ENCODE measurements around the gene BCL3. TPM values are rescaled to one million over a fixed set of nuclear protein-coding genes. Genes with fewer than 3 reads are reported as not detected.
A peak's percentile ranks its signal among the peaks of the same experiment; 100 is the strongest.

Gene BCL3
- total RNA-seq, 4 donors from 2014 or later, result 7.2 to 15.7 (median 8.5) TPM

GRCh38 chr19:44789943-44790483 lies 41.5 kb downstream of the BCL3 start:
- DNase-seq (no peak), ATAC-seq (no peak)
- H3K9me3 ChIP-seq, result no peaks in the 10 kb centered on the region
- intact Hi-C loops (cut with DNase I; ENCODE audit: low total_unique reads) (no loop called here), in situ Hi-C loops (cut with MboI; ENCODE audit: low sequenced_read_pairs in 4 of 4) (loop anchor here in 2 of 4 donors (5.0 to 10.0 kb wide), 2 partner anchors 45 to 47 kb away; no protein-coding TSS in a partner anchor)
- no peaks in the 10 kb centered on the region for H3K27me3 ChIP-seq
- H3K4me1 ChIP-seq, result no peaks in the 10 kb centered on the region
- TF ChIP-seq POLR2A (IDR thresholded peaks at IDR 0.05), result no peak
- TF ChIP-seq, protein P1, sequence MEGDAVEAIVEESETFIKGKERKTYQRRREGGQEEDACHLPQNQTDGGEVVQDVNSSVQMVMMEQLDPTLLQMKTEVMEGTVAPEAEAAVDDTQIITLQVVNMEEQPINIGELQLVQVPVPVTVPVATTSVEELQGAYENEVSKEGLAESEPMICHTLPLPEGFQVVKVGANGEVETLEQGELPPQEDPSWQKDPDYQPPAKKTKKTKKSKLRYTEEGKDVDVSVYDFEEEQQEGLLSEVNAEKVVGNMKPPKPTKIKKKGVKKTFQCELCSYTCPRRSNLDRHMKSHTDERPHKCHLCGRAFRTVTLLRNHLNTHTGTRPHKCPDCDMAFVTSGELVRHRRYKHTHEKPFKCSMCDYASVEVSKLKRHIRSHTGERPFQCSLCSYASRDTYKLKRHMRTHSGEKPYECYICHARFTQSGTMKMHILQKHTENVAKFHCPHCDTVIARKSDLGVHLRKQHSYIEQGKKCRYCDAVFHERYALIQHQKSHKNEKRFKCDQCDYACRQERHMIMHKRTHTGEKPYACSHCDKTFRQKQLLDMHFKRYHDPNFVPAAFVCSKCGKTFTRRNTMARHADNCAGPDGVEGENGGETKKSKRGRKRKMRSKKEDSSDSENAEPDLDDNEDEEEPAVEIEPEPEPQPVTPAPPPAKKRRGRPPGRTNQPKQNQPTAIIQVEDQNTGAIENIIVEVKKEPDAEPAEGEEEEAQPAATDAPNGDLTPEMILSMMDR (IDR thresholded peaks at IDR 0.05 in 4 of 5, conservative IDR thresholded peaks at IDR 0.05 in 1 of 5), result no peak
- H3K27ac ChIP-seq, result no peak overlapping the region
- no peaks in the 10 kb centered on the region for H3K36me3 ChIP-seq
- H3K4me3 ChIP-seq, result no peak overlapping the region

DNA sequence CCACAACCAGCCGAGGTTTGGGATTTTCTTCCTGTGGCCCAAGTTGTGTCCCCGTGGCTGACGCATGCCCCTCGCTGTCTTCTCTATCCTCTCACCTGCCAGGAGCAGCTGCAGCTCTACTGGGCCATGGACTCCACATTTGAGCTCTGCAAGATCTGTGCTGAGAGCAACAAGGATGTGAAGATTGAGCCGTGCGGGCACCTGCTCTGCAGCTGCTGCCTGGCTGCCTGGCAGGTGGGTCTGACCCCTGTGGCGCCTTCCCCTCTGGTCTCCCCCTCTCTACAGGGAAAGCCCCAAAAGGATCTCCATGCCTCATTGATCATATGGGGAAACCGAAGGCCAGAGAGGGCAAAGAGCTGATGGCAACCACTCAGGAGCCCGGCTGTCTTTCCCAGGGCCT lies 43.8 kb downstream of the BCL3 start:
- DNase-seq (no peak), ATAC-seq (no peak)
- Histone ChIP-seq H3K9me3 (no peaks in the 10 kb centered on the region), H3K4me1 (peaks cover 7 to 14% of the 10 kb centered on the region in 2 donors), H3K27me3 (no peaks in the 10 kb centered on the region), H3K36me3 (no peaks in the 10 kb centered on the region), H3K27ac (no peak overlapping the region), H3K4me3 (no peak overlapping the region)
- in situ Hi-C loops (cut with MboI; ENCODE audit: low sequenced_read_pairs in 4 of 4), result no loop called here
- intact Hi-C loops (cut with DNase I; ENCODE audit: low total_unique reads), result no loop called here
- TF ChIP-seq, protein P1 (IDR thresholded peaks at IDR 0.05 in 4 of 5, conservative IDR thresholded peaks at IDR 0.05 in 1 of 5), result no peak
- no peak for TF ChIP-seq POLR2A (IDR thresholded peaks at IDR 0.05)

DNA sequence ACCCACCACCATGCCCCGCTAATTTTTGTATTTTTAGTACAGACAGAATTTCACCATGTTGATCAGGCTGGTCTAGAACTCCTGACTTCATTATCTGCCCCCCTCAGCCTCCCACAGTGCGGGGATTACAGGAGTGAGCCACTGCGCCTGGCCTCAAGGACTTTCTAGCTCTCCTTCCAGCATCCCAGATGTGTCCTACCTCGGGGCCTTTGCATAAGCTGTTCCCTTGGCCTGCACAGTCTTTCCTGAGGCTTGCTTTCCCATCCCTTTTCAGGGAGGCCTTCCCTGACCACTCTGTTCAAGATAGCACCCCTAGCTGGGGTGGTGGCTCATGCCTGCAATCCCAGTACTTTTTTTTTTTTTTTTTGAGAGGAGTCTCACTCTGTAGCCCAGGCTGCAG lies 46.1 kb downstream of the BCL3 start:
- in situ Hi-C loops (cut with MboI; ENCODE audit: low sequenced_read_pairs in 4 of 4), result loop anchor here in 2 of 4 donors (5.0 kb wide), 1 partner anchor 48 kb away; no protein-coding TSS in a partner anchor
- ATAC-seq (no peak), DNase-seq (no peak)
- H3K27ac ChIP-seq, result no peak overlapping the region
- peaks cover 9 to 14% of the 10 kb centered on the region in 2 donors for H3K4me1 ChIP-seq
- no peak overlapping the region for H3K4me3 ChIP-seq
- H3K9me3 ChIP-seq, result no peaks in the 10 kb centered on the region
- H3K27me3 ChIP-seq, result no peaks in the 10 kb centered on the region
- intact Hi-C loops (cut with DNase I; ENCODE audit: low total_unique reads), result no loop called here
- TF ChIP-seq, protein P1 (IDR thresholded peaks at IDR 0.05 in 4 of 5, conservative IDR thresholded peaks at IDR 0.05 in 1 of 5), result no peak
- no peak for TF ChIP-seq POLR2A (IDR thresholded peaks at IDR 0.05)
- H3K36me3 ChIP-seq, result no peaks in the 10 kb centered on the region

GRCh38 chr19:44795398-44795987 lies 47.0 kb downstream of the BCL3 start:
- intact Hi-C loops (cut with DNase I; ENCODE audit: low total_unique reads), result no loop called here

More at GRCh38 chr19:44795398-44795987, 47.0 kb downstream of the BCL3 start:
- ATAC-seq (no peak), DNase-seq (no peak)
- peak overlapping the region in 2 of 4 donors; percentile 81 to 88 for H3K27ac ChIP-seq
- peaks cover 9 to 14% of the 10 kb centered on the region in 2 donors for H3K4me1 ChIP-seq
- in situ Hi-C loops (cut with MboI; ENCODE audit: low sequenced_read_pairs in 4 of 4), result loop anchor here in 2 of 4 donors (5.0 kb wide), 1 partner anchor 47 kb away; no protein-coding TSS in a partner anchor
- no peaks in the 10 kb centered on the region for H3K27me3 ChIP-seq
- no peaks in the 10 kb centered on the region for H3K36me3 ChIP-seq
- no peaks in the 10 kb centered on the region for H3K9me3 ChIP-seq
- H3K4me3 ChIP-seq, result no peak overlapping the region
- TF ChIP-seq POLR2A (IDR thresholded peaks at IDR 0.05), result no peak
- TF ChIP-seq, protein P1 (IDR thresholded peaks at IDR 0.05 in 4 of 5, conservative IDR thresholded peaks at IDR 0.05 in 1 of 5), result no peak
